OCI-LY3 (cell line): ENCODE data around the gene NUDT8.

Source experiments
- EZH2phosphoT487 ChIP-seq: fragments of 200-600 bp; shearing (Covaris generic); IDR thresholded peaks from 2 replicates; pipeline ENCODE4 v1.6.1; 2018; ENCODE audit warnings: antibody characterized with exemption, mixed run types, low read depth
- TF ChIP-seq, protein P1 (sequence below): fragments of 200-600, 300-600 bp; sonication (generic); IDR thresholded peaks from 2 replicates; pipeline ENCODE4 v1.5.1; 2014; ENCODE audit warnings: antibody characterized with exemption, low read length, low read depth

- no peak for TF ChIP-seq EZH2phosphoT487
- TF ChIP-seq, protein P1, sequence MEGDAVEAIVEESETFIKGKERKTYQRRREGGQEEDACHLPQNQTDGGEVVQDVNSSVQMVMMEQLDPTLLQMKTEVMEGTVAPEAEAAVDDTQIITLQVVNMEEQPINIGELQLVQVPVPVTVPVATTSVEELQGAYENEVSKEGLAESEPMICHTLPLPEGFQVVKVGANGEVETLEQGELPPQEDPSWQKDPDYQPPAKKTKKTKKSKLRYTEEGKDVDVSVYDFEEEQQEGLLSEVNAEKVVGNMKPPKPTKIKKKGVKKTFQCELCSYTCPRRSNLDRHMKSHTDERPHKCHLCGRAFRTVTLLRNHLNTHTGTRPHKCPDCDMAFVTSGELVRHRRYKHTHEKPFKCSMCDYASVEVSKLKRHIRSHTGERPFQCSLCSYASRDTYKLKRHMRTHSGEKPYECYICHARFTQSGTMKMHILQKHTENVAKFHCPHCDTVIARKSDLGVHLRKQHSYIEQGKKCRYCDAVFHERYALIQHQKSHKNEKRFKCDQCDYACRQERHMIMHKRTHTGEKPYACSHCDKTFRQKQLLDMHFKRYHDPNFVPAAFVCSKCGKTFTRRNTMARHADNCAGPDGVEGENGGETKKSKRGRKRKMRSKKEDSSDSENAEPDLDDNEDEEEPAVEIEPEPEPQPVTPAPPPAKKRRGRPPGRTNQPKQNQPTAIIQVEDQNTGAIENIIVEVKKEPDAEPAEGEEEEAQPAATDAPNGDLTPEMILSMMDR, result no peak
Measured at GRCh38 chr11:67649634-67650510, 20.1 kb upstream of the NUDT8 start.
